ENCODE measurements around the gene PRSS8.
A peak's percentile ranks its signal among the peaks of the same experiment; 100 is the strongest.
"Not testable (repeated sequence)": the region's sequence is repeated elsewhere in the genome, so short reads cannot be mapped to it uniquely, and the experiment has no call there.

PRSS8 gene

GRCh38 chr16:31143694-31144148 lies 8.2 kb upstream of the PRSS8 start:
- FAIRE-seq = no peak

GRCh38 chr16:31143011-31143693 lies 7.6 kb upstream of the PRSS8 start:
- no peak for FAIRE-seq

GRCh38 chr16:31142109-31143010 lies 6.8 kb upstream of the PRSS8 start:
- FAIRE-seq = peak; percentile 12

- FAIRE-seq = no peak
Observed at GRCh38 chr16:31141489-31142108, 6.1 kb upstream of the PRSS8 start.

GRCh38 chr16:31141071-31141469 lies 5.5 kb upstream of the PRSS8 start:
- FAIRE-seq = not testable (repeated sequence)

- FAIRE-seq = no peak
Observed at GRCh38 chr16:31138621-31139578, 3.4 kb upstream of the PRSS8 start.

GRCh38 chr16:31136822-31137499 lies 1.4 kb upstream of the PRSS8 start:
- FAIRE-seq = not testable (repeated sequence)

GRCh38 chr16:31136287-31136662 lies 748 bp upstream of the PRSS8 start:
- FAIRE-seq = no peak

- FAIRE-seq = no peak
Observed at GRCh38 chr16:31134625-31135534, 647 bp downstream of the PRSS8 start.

- no peak for FAIRE-seq
Observed at GRCh38 chr16:31134091-31134571, 1.4 kb downstream of the PRSS8 start.

- no peak for FAIRE-seq
Observed at GRCh38 chr16:31133046-31133501, 2.5 kb downstream of the PRSS8 start.

GRCh38 chr16:31132303-31132979 lies 3.1 kb downstream of the PRSS8 start:
- no peak for FAIRE-seq

- FAIRE-seq = no peak
Observed at GRCh38 chr16:31131841-31132271, 3.7 kb downstream of the PRSS8 start.

GRCh38 chr16:31131416-31131815 lies 4.1 kb downstream of the PRSS8 start:
- no peak for FAIRE-seq

- FAIRE-seq = no peak
Observed at GRCh38 chr16:31130899-31131298, 4.6 kb downstream of the PRSS8 start.

GRCh38 chr16:31130336-31130891 lies 5.1 kb downstream of the PRSS8 start:
- no peak for FAIRE-seq

- FAIRE-seq = no peak
Observed at GRCh38 chr16:31129568-31130335, 5.8 kb downstream of the PRSS8 start.

All from endometrium (tissue), 2 donors.